Activated CD4-positive, alpha-beta memory T cell treated with anti-CD3 and anti-CD28 coated beads, Interleukin-2, amount 10 ng/mL, durations not matched to agents 7 days and 5 days (primary cell): ENCODE measurements around the gene PAQR5. TPM values are rescaled to one million over a fixed set of nuclear protein-coding genes. Genes with fewer than 3 reads are reported as not detected.
A peak's percentile ranks its signal among the peaks of the same experiment; 100 is the strongest.

Experiments used
- CTCF ChIA-PET: fragments of 350-600 bp; sonication (Branson Sonifier 250); formaldehyde crosslinking; loops from one replicate; lab custom pipeline; 2021; ENCODE audit warnings: antibody characterized with exemption, inconsistent platforms; lab: Charles Lee
- POLR2A ChIA-PET: fragments of 350-600 bp; sonication (Branson Sonifier 250); formaldehyde crosslinking; loops from one replicate; lab custom pipeline; 2021; ENCODE audit warnings: antibody characterized with exemption; lab: Charles Lee
- DNase-seq: peaks from one replicate; pipeline ENCODE4 v3.0.0-alpha.2; 2020
- H3K27ac Mint-ChIP-seq: one replicate; pipeline ENCODE4 v1.8.0; 2021; ENCODE audit warnings: mild to moderate bottlenecking, mixed read lengths
- H3K27me3 Mint-ChIP-seq: one replicate; pipeline ENCODE4 v1.8.0; 2021; ENCODE audit warnings: mixed read lengths
- H3K36me3 Mint-ChIP-seq: one replicate; pipeline ENCODE4 v1.8.0; 2021; ENCODE audit warnings: low read depth, mixed read lengths
- H3K4me1 Mint-ChIP-seq: one replicate; pipeline ENCODE4 v1.8.0; 2021; ENCODE audit warnings: mixed read lengths
- H3K4me3 Mint-ChIP-seq: one replicate; pipeline ENCODE4 v1.8.0; 2021; ENCODE audit warnings: mild to moderate bottlenecking, mixed read lengths
- H3K9me3 Mint-ChIP-seq: one replicate; pipeline ENCODE4 v1.8.0; 2021; ENCODE audit warnings: mixed read lengths
- total RNA-seq, 2 experiments: library from RNA; stranded (reverse); gene quantifications; one replicate each; pipeline ENCODE4 v1.2.3, GENCODE V29; 2021

Gene PAQR5
- total RNA-seq, 2 experiments from 2014 or later = not detected

GRCh38 chr15:69417581-69417980, 118.9 kb downstream of the PAQR5 start:
- Mint-ChIP-seq H3K4me1 (peaks cover 36% of the 10 kb centered on the region), H3K27me3 (no peaks in the 10 kb centered on the region), H3K4me3 (no peak overlapping the region), H3K27ac (no peak overlapping the region), H3K9me3 (no peaks in the 10 kb centered on the region), H3K36me3 (peaks cover 54% of the 10 kb centered on the region)
- POLR2A ChIA-PET = interaction anchor here (1.2 to 8.3 kb wide), 3 partner anchors 35 to 50 kb away, joined by 4 to 124 read pairs (median 5); partner anchors contain the start of gene RPLP1
- no peak for DNase-seq
- CTCF ChIA-PET = interaction anchor here (1.7 to 1.8 kb wide), 2 partner anchors 22 to 45 kb away, joined by 4 to 7 read pairs; no protein-coding TSS in a partner anchor

GRCh38 chr15:69421498-69421897, 122.8 kb downstream of the PAQR5 start:
- H3K36me3 Mint-ChIP-seq = peaks cover 72% of the 10 kb centered on the region
- H3K9me3 Mint-ChIP-seq = no peaks in the 10 kb centered on the region
- ChIA-PET CTCF (no interaction called here), POLR2A (interaction anchor here (2.8 kb wide), 1 partner anchor 31 kb away, joined by 13 read pairs; the partner anchor contains the start of gene RPLP1)
- peaks cover 11% of the 10 kb centered on the region for H3K4me1 Mint-ChIP-seq
- H3K27me3 Mint-ChIP-seq = no peaks in the 10 kb centered on the region
- H3K4me3 Mint-ChIP-seq = no peak overlapping the region
- H3K27ac Mint-ChIP-seq = no peak overlapping the region
- DNase-seq = no peak

GRCh38 chr15:69422336-69422895, 123.7 kb downstream of the PAQR5 start:
- H3K27ac Mint-ChIP-seq = no peak overlapping the region
- H3K9me3 Mint-ChIP-seq = no peaks in the 10 kb centered on the region
- ChIA-PET POLR2A (interaction anchor here (2.2 to 2.8 kb wide), 2 partner anchors 8 to 30 kb away, joined by 12 to 13 read pairs; partner anchors contain the start of genes KIF23 and RPLP1), CTCF (no interaction called here)
- H3K27me3 Mint-ChIP-seq = no peaks in the 10 kb centered on the region
- H3K36me3 Mint-ChIP-seq = peaks cover 74% of the 10 kb centered on the region
- DNase-seq = no peak
- no peak overlapping the region for H3K4me3 Mint-ChIP-seq
- peaks cover 7% of the 10 kb centered on the region for H3K4me1 Mint-ChIP-seq

GRCh38 chr15:69424001-69424400, 125.3 kb downstream of the PAQR5 start:
- Mint-ChIP-seq H3K27me3 (no peaks in the 10 kb centered on the region), H3K4me1 (no peaks in the 10 kb centered on the region), H3K9me3 (no peaks in the 10 kb centered on the region), H3K4me3 (no peak overlapping the region), H3K27ac (no peak overlapping the region), H3K36me3 (peaks cover 70% of the 10 kb centered on the region)
- POLR2A ChIA-PET = interaction anchor here (0.9 to 2.8 kb wide), 3 partner anchors 9 to 28 kb away, joined by 4 to 13 read pairs (median 12); partner anchors contain the start of genes KIF23 and RPLP1
- CTCF ChIA-PET = interaction anchor here (0.9 kb wide), 1 partner anchor 39 kb away, joined by 3 read pairs; no protein-coding TSS in a partner anchor
- no peak for DNase-seq

- ChIA-PET POLR2A (interaction anchor here (0.9 to 2.2 kb wide), 3 partner anchors 10 to 28 kb away, joined by 3 to 12 read pairs (median 3); partner anchors contain the start of genes KIF23 and RPLP1), CTCF (no interaction called here)
- H3K27me3 Mint-ChIP-seq = no peaks in the 10 kb centered on the region
- no peaks in the 10 kb centered on the region for H3K9me3 Mint-ChIP-seq
- no peak overlapping the region for H3K4me3 Mint-ChIP-seq
- no peak overlapping the region for H3K27ac Mint-ChIP-seq
- DNase-seq = no peak
- no peaks in the 10 kb centered on the region for H3K4me1 Mint-ChIP-seq
- peaks cover 70% of the 10 kb centered on the region for H3K36me3 Mint-ChIP-seq
These were observed 126.2 kb downstream of the PAQR5 start for GRCh38 chr15:69424748-69425413.

- Mint-ChIP-seq H3K9me3 (no peaks in the 10 kb centered on the region), H3K27me3 (no peaks in the 10 kb centered on the region), H3K4me3 (no peak overlapping the region), H3K36me3 (peaks cover 79% of the 10 kb centered on the region), H3K4me1 (no peaks in the 10 kb centered on the region), H3K27ac (no peak overlapping the region)
- no peak for DNase-seq
- ChIA-PET CTCF (no interaction called here), POLR2A (interaction anchor here (1.1 to 5.7 kb wide), 2 partner anchors 19 to 35 kb away, joined by 3 to 32 read pairs; partner anchors contain the start of gene RPLP1)
These were observed 135.1 kb downstream of the PAQR5 start for GRCh38 chr15:69433831-69434230.

- Mint-ChIP-seq H3K36me3 (peaks cover 79% of the 10 kb centered on the region), H3K27me3 (no peaks in the 10 kb centered on the region), H3K9me3 (no peaks in the 10 kb centered on the region), H3K4me3 (no peak overlapping the region), H3K27ac (no peak overlapping the region), H3K4me1 (peaks cover under 1% of the 10 kb centered on the region)
- DNase-seq = no peak
- ChIA-PET CTCF (no interaction called here), POLR2A (interaction anchor here (5.7 kb wide), 1 partner anchor 18 kb away, joined by 32 read pairs; the partner anchor contains the start of gene RPLP1)
These were observed 135.5 kb downstream of the PAQR5 start for GRCh38 chr15:69434238-69434637.

- H3K4me1 Mint-ChIP-seq = peaks cover 2% of the 10 kb centered on the region
These were observed 136.0 kb downstream of the PAQR5 start for GRCh38 chr15:69434679-69435078.

GRCh38 chr15:69435985-69436384, 137.3 kb downstream of the PAQR5 start:
- DNase-seq = no peak
- Mint-ChIP-seq H3K27ac (no peak overlapping the region), H3K36me3 (peaks cover 78% of the 10 kb centered on the region), H3K4me3 (no peak overlapping the region), H3K9me3 (no peaks in the 10 kb centered on the region), H3K4me1 (peaks cover 2% of the 10 kb centered on the region), H3K27me3 (no peaks in the 10 kb centered on the region)
- ChIA-PET POLR2A (no interaction called here), CTCF (no interaction called here)

More at GRCh38 chr15:69434679-69435078, 136.0 kb downstream of the PAQR5 start:
- Mint-ChIP-seq H3K27me3 (no peaks in the 10 kb centered on the region), H3K27ac (no peak overlapping the region), H3K4me3 (no peak overlapping the region), H3K36me3 (peaks cover 79% of the 10 kb centered on the region), H3K9me3 (no peaks in the 10 kb centered on the region)
- ChIA-PET CTCF (no interaction called here), POLR2A (interaction anchor here (5.7 kb wide), 1 partner anchor 18 kb away, joined by 32 read pairs; the partner anchor contains the start of gene RPLP1)
- no peak for DNase-seq

- Mint-ChIP-seq H3K27me3 (no peaks in the 10 kb centered on the region), H3K4me3 (no peak overlapping the region), H3K36me3 (peaks cover 80% of the 10 kb centered on the region), H3K9me3 (no peaks in the 10 kb centered on the region), H3K4me1 (peaks cover 2% of the 10 kb centered on the region), H3K27ac (no peak overlapping the region)
- CTCF ChIA-PET = no interaction called here
- DNase-seq = no peak
- POLR2A ChIA-PET = no interaction called here
These were observed 138.2 kb downstream of the PAQR5 start for GRCh38 chr15:69436951-69437350.

- no peaks in the 10 kb centered on the region for H3K9me3 Mint-ChIP-seq
- no peak overlapping the region for H3K4me3 Mint-ChIP-seq
- H3K27me3 Mint-ChIP-seq = no peaks in the 10 kb centered on the region
- H3K27ac Mint-ChIP-seq = no peak overlapping the region
- ChIA-PET CTCF (interaction anchor here (1.6 kb wide), 1 partner anchor 12 kb away, joined by 6 read pairs; the partner anchor contains the start of gene RPLP1), POLR2A (interaction anchor here (0.6 to 3.2 kb wide), 3 partner anchors 12 to 19 kb away, joined by 3 to 25 read pairs (median 3); partner anchors contain the start of gene RPLP1)
- DNase-seq = no peak
- peaks cover 16% of the 10 kb centered on the region for H3K4me1 Mint-ChIP-seq
- peaks cover 73% of the 10 kb centered on the region for H3K36me3 Mint-ChIP-seq
These were observed 140.9 kb downstream of the PAQR5 start for GRCh38 chr15:69439623-69440022.

GRCh38 chr15:69443032-69443611, 144.4 kb downstream of the PAQR5 start:
- no peak for DNase-seq
- H3K4me3 Mint-ChIP-seq = peak overlapping the region; percentile 35
- peaks cover 16% of the 10 kb centered on the region for H3K4me1 Mint-ChIP-seq
- ChIA-PET POLR2A (interaction anchor here (1.4 to 3.0 kb wide), 2 partner anchors 10 to 20 kb away, joined by 5 to 45 read pairs; partner anchors contain the start of gene RPLP1), CTCF (interaction anchor here (0.6 to 1.1 kb wide), 5 partner anchors 20 to 1135 kb away, joined by 3 to 6 read pairs (median 4); no protein-coding TSS in a partner anchor)
- no peaks in the 10 kb centered on the region for H3K9me3 Mint-ChIP-seq
- H3K27me3 Mint-ChIP-seq = no peaks in the 10 kb centered on the region
- peaks cover 79% of the 10 kb centered on the region for H3K36me3 Mint-ChIP-seq
- peak overlapping the region; percentile 66 for H3K27ac Mint-ChIP-seq
